ENCODE results near the gene TRMT2A.

The TRMT2A gene

DNA sequence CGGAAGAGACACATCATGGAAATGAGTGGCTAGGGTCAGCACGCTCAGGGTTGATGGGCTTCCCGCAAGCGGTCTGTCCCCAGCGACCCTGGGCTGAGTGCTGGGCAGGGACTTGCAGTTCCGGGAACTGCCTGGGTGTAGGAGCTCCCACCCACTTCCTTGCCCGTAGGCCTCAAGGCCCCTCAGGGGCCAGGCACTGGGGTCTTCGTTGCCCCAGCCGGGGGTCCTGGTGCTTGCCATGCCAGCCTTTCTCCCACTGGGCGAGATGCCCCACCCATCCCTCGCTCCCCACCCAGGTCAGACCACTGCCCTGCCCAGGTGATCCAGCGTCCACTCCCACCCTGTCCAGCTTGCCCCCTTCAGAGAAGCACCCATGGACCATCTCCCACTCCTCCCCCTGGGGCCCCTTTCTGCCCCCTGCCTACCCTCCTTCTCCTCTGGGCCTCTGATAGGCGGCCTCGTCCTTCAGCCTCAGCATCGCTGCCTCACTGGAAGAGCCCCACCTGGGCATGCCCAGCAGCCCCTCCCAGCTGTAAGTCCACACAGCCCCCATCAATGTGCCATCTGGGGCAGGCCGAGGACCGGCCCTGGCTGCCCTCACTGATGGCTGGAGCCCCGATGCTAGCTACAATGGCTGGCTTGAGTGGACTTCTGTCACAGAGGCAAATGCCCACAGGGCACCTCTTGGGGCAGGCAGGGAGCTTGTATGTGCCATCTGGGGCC, 54.8 kb downstream of the TRMT2A start:
- no peak for DNase-seq
